HG02885 (cell line): ENCODE data around the gene IGF2BP2.
"Not testable (repeated sequence)": the region's sequence is repeated elsewhere in the genome, so short reads cannot be mapped to it uniquely, and the experiment has no call there.

Source experiments
- ATAC-seq: cut with Tn5 transposase; IDR thresholded peaks from one replicate; pipeline ENCODE4 v1.9.1; 2021; ENCODE audit warnings: mild to moderate bottlenecking; ENCODE audit not compliant: unreplicated experiment, poor library complexity

IGF2BP2 gene

GRCh38 chr3:185768578-185768982 is 56.3 kb downstream of the IGF2BP2 start:
- ATAC-seq, result not testable (repeated sequence)

GRCh38 chr3:185767002-185767688 is 57.7 kb downstream of the IGF2BP2 start:
- ATAC-seq, result no peak

GRCh38 chr3:185766329-185767001 is 58.4 kb downstream of the IGF2BP2 start:
- no peak for ATAC-seq

- no peak for ATAC-seq
Observed at GRCh38 chr3:185764980-185765370, 59.9 kb downstream of the IGF2BP2 start.

GRCh38 chr3:185764163-185764979 is 60.5 kb downstream of the IGF2BP2 start:
- no peak for ATAC-seq

GRCh38 chr3:185763347-185764005 is 61.4 kb downstream of the IGF2BP2 start:
- no peak for ATAC-seq

GRCh38 chr3:185760550-185760949 is 64.3 kb downstream of the IGF2BP2 start:
- ATAC-seq, result no peak

GRCh38 chr3:185760088-185760487 is 64.8 kb downstream of the IGF2BP2 start:
- no peak for ATAC-seq

- ATAC-seq, result no peak
Observed at GRCh38 chr3:185759512-185759911, 65.3 kb downstream of the IGF2BP2 start.

- no peak for ATAC-seq
Observed at GRCh38 chr3:185758912-185759311, 65.9 kb downstream of the IGF2BP2 start.

- no peak for ATAC-seq
Observed at GRCh38 chr3:185757176-185757575, 67.7 kb downstream of the IGF2BP2 start.

- no peak for ATAC-seq
Observed at GRCh38 chr3:185756477-185756876, 68.4 kb downstream of the IGF2BP2 start.

- no peak for ATAC-seq
Observed at GRCh38 chr3:185754920-185755319, 69.9 kb downstream of the IGF2BP2 start.

- ATAC-seq, result no peak
Observed at GRCh38 chr3:185753354-185753753, 71.5 kb downstream of the IGF2BP2 start.

GRCh38 chr3:185750702-185751101 is 74.1 kb downstream of the IGF2BP2 start:
- ATAC-seq, result no peak

- no peak for ATAC-seq
Observed at GRCh38 chr3:185750015-185750414, 74.8 kb downstream of the IGF2BP2 start.

GRCh38 chr3:185746470-185746869 is 78.4 kb downstream of the IGF2BP2 start:
- ATAC-seq, result no peak

- peak; percentile 72 for ATAC-seq
Observed at GRCh38 chr3:185744997-185745843, 79.6 kb downstream of the IGF2BP2 start.

GRCh38 chr3:185741586-185741985 is 83.3 kb downstream of the IGF2BP2 start:
- no peak for ATAC-seq

- ATAC-seq, result no peak
Observed at GRCh38 chr3:185740133-185740532, 84.7 kb downstream of the IGF2BP2 start.
